A549 (cell line): Measurements from ENCODE around the gene MYO19. TPM values are rescaled to one million over a fixed set of nuclear protein-coding genes. Genes with fewer than 3 reads are reported as not detected.

Experiments
- ATAC-seq, 2 experiments: fragments of 200-7000 bp in 1 of 2; fragments of >200 bp in 1 of 2; cut with Nextera tagmentation in 1 of 2; cut with Tn5 transposase in 1 of 2; 3 replicates each; pipeline versions ENCODE4 v1.8.0 to v1.9.1; 2018 to 2020; ENCODE audit warnings: mild to moderate bottlenecking in 1 of 2, moderate library complexity in 1 of 2
- CTCF ChIA-PET: fragments of 300-600 bp; sonication (Branson Sonifier 250); formaldehyde crosslinking; extraction: SDS; loops from one replicate; lab custom pipeline; 2021; ENCODE audit warnings: antibody characterized with exemption, inconsistent platforms; lab: Yijun Ruan, JAX
- POLR2A ChIA-PET: fragments of 350-600 bp; formaldehyde crosslinking; extraction: SDS; loops from one replicate; lab custom pipeline; 2021; ENCODE audit warnings: antibody characterized with exemption, inconsistent platforms; lab: Yijun Ruan, JAX
- DNase-seq, 2 experiments: peaks; one replicate each; pipeline versions ENCODE4 v3.0.0 to v3.0.0-alpha.2; 2011 to 2016; ENCODE audit warnings: low read depth in 1 of 2, low spot score in 1 of 2
- FAIRE-seq: peaks from 2 replicates; lab custom pipeline; 2011; peaks lifted over from hg19 to GRCh38; lab: Jason Lieb, UNC
- H3K27ac ChIP-seq, 2 experiments: fragments of >200 bp; sonication (Bioruptor Twin); formaldehyde crosslinking; 3 replicates each; pipeline ENCODE4 v1.5.1; 2016 to 2017
- H3K4me1 ChIP-seq: fragments of >200 bp; sonication (Bioruptor Twin); formaldehyde crosslinking; 3 replicates; pipeline ENCODE4 v1.6.1; 2016
- H3K4me2 ChIP-seq: fragments of >200 bp; sonication (Bioruptor Twin); formaldehyde crosslinking; 3 replicates; pipeline ENCODE4 v1.6.1; 2016
- H3K4me3 ChIP-seq: fragments of >200 bp; sonication (Bioruptor Twin); formaldehyde crosslinking; 3 replicates; pipeline ENCODE4 v1.5.1; 2016
- H3K9me3 ChIP-seq: fragments of >200 bp; sonication (Bioruptor Twin); formaldehyde crosslinking; 3 replicates; pipeline ENCODE4 v1.6.1; 2016
- BCL3 ChIP-seq: fragments of >200 bp; sonication (Bioruptor Twin); formaldehyde crosslinking; IDR thresholded peaks from 3 replicates; pipeline ENCODE4 v1.6.1; 2016
- BHLHE40 ChIP-seq: IDR thresholded peaks from 2 replicates; pipeline ENCODE4 v1.6.1; 2012; ENCODE audit warnings: low read depth, low read length, inconsistent platforms
- CBX8 ChIP-seq: fragments of 200-600 bp; sonication (generic); IDR thresholded peaks from 2 replicates; pipeline ENCODE4 v1.6.1; 2016
- EP300 ChIP-seq, 2 experiments: fragments of >200 bp; sonication (Bioruptor Twin); formaldehyde crosslinking; IDR thresholded peaks; 2 replicates in 1 of 2; 3 replicates in 1 of 2; pipeline ENCODE4 v1.6.1; 2016 to 2017
- FOXS1 ChIP-seq: fragments of 250-450 bp; sonication (Bioruptor Pico); IDR thresholded peaks from 2 replicates; pipeline ENCODE4 v1.5.0; 2020; ENCODE audit warnings: mild to moderate bottlenecking, moderate library complexity
- GATA3 ChIP-seq: IDR thresholded peaks from 2 replicates; pipeline ENCODE4 v1.6.1; 2012; ENCODE audit warnings: borderline replicate concordance
- HDAC2 ChIP-seq: fragments of 200-600 bp; sonication (generic); IDR thresholded peaks from 2 replicates; pipeline ENCODE4 v1.6.1; 2016
- HEYL ChIP-seq: fragments of 250-450 bp; sonication (Bioruptor Pico); IDR thresholded peaks from 2 replicates; pipeline ENCODE4 v1.8.0; 2021; ENCODE audit warnings: mild to moderate bottlenecking, moderate library complexity
- HOXA7 ChIP-seq: fragments of 250-450 bp; sonication (Bioruptor Pico); IDR thresholded peaks from 2 replicates; pipeline ENCODE4 v1.5.0; 2020; ENCODE audit warnings: mild to moderate bottlenecking, moderate library complexity
- HOXB5 ChIP-seq: fragments of 250-450 bp; sonication (Bioruptor Pico); IDR thresholded peaks from 2 replicates; pipeline ENCODE4 v1.5.0; 2020; ENCODE audit warnings: mild to moderate bottlenecking, moderate library complexity
- JUN ChIP-seq, 2 experiments: fragments of >200 bp; sonication (Bioruptor Twin); formaldehyde crosslinking; IDR thresholded peaks; 2 replicates in 1 of 2; 3 replicates in 1 of 2; pipeline ENCODE4 v1.6.1; 2016 to 2017
- KDM1A ChIP-seq: fragments of 200-600 bp; sonication (generic); IDR thresholded peaks from 2 replicates; pipeline ENCODE4 v1.6.1; 2016; ENCODE audit warnings: low read depth, mild to moderate bottlenecking
- KDM5A ChIP-seq: fragments of 200-600 bp; sonication (generic); IDR thresholded peaks from 2 replicates; pipeline ENCODE4 v1.6.1; 2016; ENCODE audit warnings: antibody characterized with exemption, mild to moderate bottlenecking
- MYC ChIP-seq: IDR thresholded peaks from 2 replicates; pipeline ENCODE4 v1.6.1; 2012; ENCODE audit warnings: mild to moderate bottlenecking, inconsistent platforms, low read length, improper control_type of control experiment, borderline replicate concordance
- NFE2L2 ChIP-seq: fragments of 150-350 bp; conservative IDR thresholded peaks from 2 replicates; pipeline ENCODE4 v1.6.1; 2014; ENCODE audit warnings: low read length
- PHF8 ChIP-seq: fragments of 200-600 bp; sonication (generic); IDR thresholded peaks from 2 replicates; pipeline ENCODE4 v1.6.1; 2016; ENCODE audit warnings: low read depth, mild to moderate bottlenecking, antibody characterized with exemption, moderate library complexity, borderline replicate concordance
- POLR2A ChIP-seq: IDR thresholded peaks from 2 replicates; pipeline ENCODE4 v1.6.1; 2012; ENCODE audit warnings: mild to moderate bottlenecking, low read length
- SMC3 ChIP-seq: fragments of >200 bp; sonication (Bioruptor Twin); formaldehyde crosslinking; IDR thresholded peaks from 3 replicates; pipeline ENCODE4 v1.6.1; 2018; ENCODE audit warnings: inconsistent platforms
- SREBF2 ChIP-seq: fragments of 450-650 bp; IDR thresholded peaks from 2 replicates; pipeline ENCODE4 v1.6.1; 2014; ENCODE audit warnings: mild to moderate bottlenecking, moderate library complexity
- TP53 ChIP-seq: fragments of 250-450 bp; sonication (Bioruptor Pico); IDR thresholded peaks from 2 replicates; pipeline ENCODE4 v1.5.0; 2021; ENCODE audit warnings: mild to moderate bottlenecking, moderate library complexity
- USF2 ChIP-seq: fragments of 450-650 bp; IDR thresholded peaks from 2 replicates; pipeline ENCODE4 v1.6.1; 2014; ENCODE audit warnings: antibody characterized with exemption
- ZC3H11A ChIP-seq: fragments of 450-650 bp; IDR thresholded peaks from 2 replicates; pipeline ENCODE4 v1.6.1; 2014; ENCODE audit warnings: antibody characterized with exemption, mild to moderate bottlenecking
- ZNF302 ChIP-seq: fragments of 250-450 bp; sonication (Bioruptor Pico); IDR thresholded peaks from 2 replicates; pipeline ENCODE4 v1.9.0; 2021; ENCODE audit warnings: inconsistent platforms, mild to moderate bottlenecking, moderate library complexity
- ZSCAN20 ChIP-seq: fragments of 250-450 bp; sonication (Bioruptor Pico); IDR thresholded peaks from 2 replicates; pipeline ENCODE4 v1.8.0; 2022; ENCODE audit warnings: mild to moderate bottlenecking, moderate library complexity
- WGBS: methylation state at CpG from one replicate; pipeline ENCODE4 v1.1.6; 2017; ENCODE audit errors: missing lambda C conversion rate; 5-methylcytosine and 5-hydroxymethylcytosine counted together
- polyA plus RNA-seq, 4 experiments: library from polyadenylated mRNA; depleted of rRNA in 3 of 4; stranded (reverse); fragments of >200 nt; fragmentation: RNase III in 1 of 4; extraction: RNeasy Plus Mini Kit Qiagen cat#74134 plus additional on column Dnase treatment in 1 of 4; gene quantifications; 2 replicates in 3 of 4; 3 replicates in 1 of 4; pipeline ENCODE4 v1.2.3, GENCODE V29; 2011 to 2017

The MYO19 gene
- polyA plus RNA-seq, 2 of the 4 experiments (the other 2 are of a cell fraction): 91.7 to 99.0 TPM

DNA sequence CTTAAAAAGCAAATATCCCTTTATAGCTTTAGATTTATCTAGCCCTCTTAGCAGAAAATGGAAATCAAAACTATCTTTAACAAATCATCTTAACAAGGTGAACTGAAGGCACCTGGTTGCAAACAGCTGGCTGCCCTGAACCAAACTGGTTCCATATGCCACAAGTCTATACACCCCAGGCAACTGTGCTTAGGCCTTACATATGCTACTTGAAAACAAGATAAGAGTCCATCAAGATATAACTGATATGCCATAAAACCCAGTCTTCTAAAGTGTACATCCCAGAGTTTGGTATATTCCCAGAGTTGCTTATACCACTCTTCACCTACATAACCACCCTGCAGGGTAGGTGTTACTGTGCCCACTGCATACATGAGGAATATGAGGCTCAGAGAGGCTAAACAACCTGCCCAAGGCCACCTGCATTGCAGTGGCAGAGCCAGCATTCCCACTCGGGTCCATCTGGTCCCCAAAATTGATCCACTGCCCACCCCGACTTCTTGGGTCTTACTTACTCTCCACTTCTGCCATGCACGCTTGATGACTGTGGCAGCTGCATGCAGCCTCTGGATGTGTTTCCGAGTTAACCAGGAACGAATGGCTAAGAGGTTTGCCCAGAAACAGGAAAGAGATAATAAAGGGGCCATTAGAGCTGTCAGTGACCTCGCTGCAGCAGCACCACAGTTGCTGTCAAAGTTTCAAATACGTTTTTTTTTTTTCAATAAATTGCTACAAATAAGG, 35.9 kb downstream of the MYO19 start:
- no peak for DNase-seq
- FAIRE-seq: no peak
- no peak for ATAC-seq
- CTCF ChIA-PET: interaction anchor here (1.2 to 2.2 kb wide), 5 partner anchors 10 to 530 kb away, joined by 4 to 16 read pairs (median 4); partner anchors contain the start of genes MYO19 and PIGW
- Histone ChIP-seq H3K4me2 (no peak overlapping the region), H3K4me3 (no peak overlapping the region), H3K4me1 (no peaks in the 10 kb centered on the region; the same call in 2 of the 3 replicates)
- TF ChIP-seq HEYL (CRISPR knock-in tag) (no peak), GATA3 (no peak)
- TF ChIP-seq, all 56 proteins: peak for 0
- no peak overlapping the region for H3K27ac ChIP-seq
- WGBS: 81% methylated on average over 7 of the region's 7 CpGs
- POLR2A ChIA-PET: interaction anchor here (1.1 kb wide), 1 partner anchor 13 kb away, joined by 3 read pairs; no protein-coding TSS in a partner anchor
- no peaks in the 10 kb centered on the region for H3K9me3 ChIP-seq

- DNase-seq: no peak
- ChIA-PET POLR2A (interaction anchor here (1.1 kb wide), 1 partner anchor 12 kb away, joined by 3 read pairs; no protein-coding TSS in a partner anchor), CTCF (interaction anchor here (1.0 to 2.2 kb wide), 5 partner anchors 10 to 529 kb away, joined by 3 to 16 read pairs (median 4); partner anchors contain the start of genes MYO19 and PIGW)
- WGBS: 93% methylated on average over 9 of the region's 9 CpGs
- no peaks in the 10 kb centered on the region for H3K9me3 ChIP-seq
- H3K4me3 ChIP-seq: no peak overlapping the region
- H3K4me2 ChIP-seq: no peak overlapping the region
- no peak overlapping the region for H3K27ac ChIP-seq
- H3K4me1 ChIP-seq: no peaks in the 10 kb centered on the region; the same call in 2 of the 3 replicates
- FAIRE-seq: no peak
- ATAC-seq: no peak
- no peak for TF ChIP-seq HDAC2
- TF ChIP-seq USF2: no peak
- no peak for TF ChIP-seq TP53 (CRISPR knock-in tag)
- TF ChIP-seq NFE2L2: no peak
- TF ChIP-seq, all 56 proteins: peak for 0
These were observed 36.5 kb downstream of the MYO19 start for GRCh38 chr17:36498155-36498554.

DNA sequence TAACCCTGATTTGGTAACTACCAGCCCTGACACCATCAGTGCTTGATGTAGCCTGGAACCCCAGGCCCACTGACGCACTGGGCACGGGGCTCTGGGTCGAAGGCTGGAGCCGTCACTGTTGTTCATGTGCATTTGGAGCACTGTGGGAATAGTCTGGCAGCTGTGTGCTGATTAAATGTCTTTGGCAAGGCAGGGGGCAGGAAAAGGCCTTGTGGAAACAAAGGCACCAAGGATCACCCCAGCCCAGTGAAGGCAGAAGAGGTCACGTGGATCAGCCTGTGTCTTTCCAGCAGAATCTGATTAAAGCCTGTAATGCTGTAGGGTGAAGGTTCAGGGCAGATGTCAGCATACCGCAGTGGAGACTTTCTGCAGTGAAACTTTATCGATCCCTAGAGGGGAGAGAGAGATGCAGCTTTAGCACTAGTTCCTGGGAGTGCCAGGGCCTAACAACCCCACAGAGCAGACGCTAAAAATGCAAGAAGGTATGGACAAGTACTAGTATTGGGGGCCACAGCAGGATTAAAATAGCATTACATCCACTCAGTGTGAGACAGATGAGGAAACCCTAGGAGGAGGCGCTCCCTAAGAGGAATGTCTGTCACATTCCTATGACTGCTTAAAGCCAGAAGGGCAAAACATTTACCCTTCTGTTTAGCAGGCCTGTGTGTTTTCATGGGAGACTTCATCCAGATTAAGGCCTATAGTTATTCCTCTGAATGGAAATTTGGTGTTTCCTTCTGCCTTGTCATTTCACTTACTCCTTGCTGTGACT, 38.5 kb downstream of the MYO19 start:
- H3K9me3 ChIP-seq: no peaks in the 10 kb centered on the region
- H3K4me1 ChIP-seq: no peaks in the 10 kb centered on the region; the same call in 2 of the 3 replicates
- FAIRE-seq: no peak
- no peak overlapping the region for H3K27ac ChIP-seq
- TF ChIP-seq POLR2A (no peak), ZNF302 (no peak), KDM5A (no peak), BHLHE40 (no peak), PHF8 (no peak), KDM1A (no peak), GATA3 (no peak), SMC3 (no peak), EP300 (IDR thresholded peaks at IDR 0.05) (no peak), MYC (no peak), HEYL (CRISPR knock-in tag) (no peak)
- TF ChIP-seq, all 56 proteins: peak for 0
- Histone ChIP-seq H3K4me3 (no peak overlapping the region), H3K4me2 (no peak overlapping the region)
- WGBS: 95% methylated on average over 9 of the region's 9 CpGs
- POLR2A ChIA-PET: no interaction called here
- peak in 1 of 2 experiments; percentile 19; a peak in 3 of 6 replicates for ATAC-seq
- no peak for DNase-seq
- CTCF ChIA-PET: interaction anchor here (1.2 to 5.5 kb wide), 3 partner anchors 9 to 13 kb away, joined by 3 to 56 read pairs (median 5); partner anchors contain the start of gene ZNHIT3

GRCh38 chr17:36495076-36495578, 39.5 kb downstream of the MYO19 start:
- CTCF ChIA-PET: interaction anchor here (0.6 to 5.5 kb wide), 6 partner anchors 9 to 526 kb away, joined by 3 to 56 read pairs (median 4); partner anchors contain the start of gene ZNHIT3
- Histone ChIP-seq H3K4me3 (no peak overlapping the region), H3K4me2 (no peak overlapping the region), H3K9me3 (peaks cover 3% of the 10 kb centered on the region; the same call in 1 of the 3 replicates), H3K4me1 (no peaks in the 10 kb centered on the region), H3K27ac (no peak overlapping the region)
- DNase-seq (no peak), FAIRE-seq (no peak), ATAC-seq (no peak)
- POLR2A ChIA-PET: interaction anchor here (1.2 kb wide), 1 partner anchor 9 kb away, joined by 4 read pairs; no protein-coding TSS in a partner anchor
- WGBS: 83% methylated on average over 3 of the region's 3 CpGs
- no peak for TF ChIP-seq HOXB5 (CRISPR knock-in tag)
- no peak for TF ChIP-seq FOXS1 (CRISPR knock-in tag)
- TF ChIP-seq ZSCAN20 (CRISPR knock-in tag): no peak
- TF ChIP-seq HOXA7: no peak
- TF ChIP-seq BCL3: no peak
- TF ChIP-seq SREBF2: no peak
- no peak for TF ChIP-seq ZC3H11A
- no peak for TF ChIP-seq CBX8
- no peak for TF ChIP-seq JUN (IDR thresholded peaks at IDR 0.05)
